ENCODE data around the gene CCRL2.
A peak's percentile ranks its signal among the peaks of the same experiment; 100 is the strongest.
"Not testable (repeated sequence)": the region's sequence is repeated elsewhere in the genome, so short reads cannot be mapped to it uniquely, and the experiment has no call there.

The CCRL2 gene

DNA sequence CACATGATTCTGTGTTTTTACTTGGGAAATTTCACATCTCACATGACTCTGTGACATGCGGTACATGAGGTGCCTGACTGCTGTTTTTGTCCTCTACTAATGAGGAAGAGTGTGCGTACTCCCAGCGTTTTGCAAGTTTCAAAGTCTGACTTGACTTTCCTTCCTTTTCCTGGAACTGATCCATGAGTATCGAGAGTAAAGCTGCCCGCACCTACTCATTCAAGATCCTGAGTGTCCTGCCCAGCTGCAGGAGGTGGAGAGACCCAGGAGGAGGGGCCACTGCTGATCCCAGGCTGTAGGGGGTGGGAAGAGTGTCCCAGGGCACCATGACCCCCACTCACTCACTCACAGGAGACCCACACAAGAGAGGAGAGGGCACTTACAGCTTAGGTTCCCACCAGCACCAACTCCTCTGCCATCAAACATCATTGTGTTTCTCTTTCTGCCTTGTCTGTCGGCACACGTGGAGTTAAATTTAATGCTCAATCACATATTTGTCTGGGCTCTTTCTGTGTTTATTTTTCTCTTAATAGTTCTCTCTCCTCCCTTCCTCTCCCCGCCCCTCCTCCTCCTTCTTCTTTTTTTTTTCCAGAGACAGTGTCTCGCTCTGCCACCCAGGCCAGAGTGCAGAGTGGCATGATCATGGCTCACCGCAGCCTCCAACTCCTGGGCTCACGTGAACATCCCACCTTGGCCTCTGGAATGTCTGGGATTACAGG, 1.6 kb upstream of the CCRL2 start:
- DNase-seq = no peak

DNA sequence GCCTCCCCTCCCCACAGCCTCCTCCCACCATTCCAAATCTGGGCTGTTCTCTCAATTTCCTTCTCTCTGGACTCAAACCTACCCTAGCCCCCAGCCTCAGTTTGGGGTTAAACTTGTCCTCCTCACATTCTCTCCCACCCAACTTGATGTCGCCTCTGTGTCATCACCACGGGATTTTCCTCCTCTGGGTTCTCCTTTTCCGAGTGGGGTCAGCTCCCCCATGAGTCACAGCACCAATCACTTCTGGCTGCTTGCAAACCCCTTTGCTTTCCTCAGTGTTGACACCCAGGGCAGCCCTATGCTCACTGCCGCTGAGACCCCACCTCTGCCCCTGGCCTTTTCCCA, 644 bp upstream of the CCRL2 start:
- DNase-seq = no peak

DNA sequence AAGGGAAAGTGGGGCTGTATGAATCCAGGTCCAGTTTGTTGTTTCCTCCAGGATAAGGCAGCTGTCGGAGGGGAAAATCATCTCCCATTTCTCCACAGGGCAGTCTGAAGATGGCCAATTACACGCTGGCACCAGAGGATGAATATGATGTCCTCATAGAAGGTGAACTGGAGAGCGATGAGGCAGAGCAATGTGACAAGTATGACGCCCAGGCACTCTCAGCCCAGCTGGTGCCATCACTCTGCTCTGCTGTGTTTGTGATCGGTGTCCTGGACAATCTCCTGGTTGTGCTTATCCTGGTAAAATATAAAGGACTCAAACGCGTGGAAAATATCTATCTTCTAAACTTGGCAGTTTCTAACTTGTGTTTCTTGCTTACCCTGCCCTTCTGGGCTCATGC, 911 bp downstream of the CCRL2 start:
- no peak for DNase-seq

DNA sequence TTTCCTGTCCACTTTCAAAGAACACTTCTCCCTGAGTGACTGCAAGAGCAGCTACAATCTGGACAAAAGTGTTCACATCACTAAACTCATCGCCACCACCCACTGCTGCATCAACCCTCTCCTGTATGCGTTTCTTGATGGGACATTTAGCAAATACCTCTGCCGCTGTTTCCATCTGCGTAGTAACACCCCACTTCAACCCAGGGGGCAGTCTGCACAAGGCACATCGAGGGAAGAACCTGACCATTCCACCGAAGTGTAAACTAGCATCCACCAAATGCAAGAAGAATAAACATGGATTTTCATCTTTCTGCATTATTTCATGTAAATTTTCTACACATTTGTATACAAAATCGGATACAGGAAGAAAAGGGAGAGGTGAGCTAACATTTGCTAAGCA, 1.8 kb downstream of the CCRL2 start:
- no peak for DNase-seq

DNA sequence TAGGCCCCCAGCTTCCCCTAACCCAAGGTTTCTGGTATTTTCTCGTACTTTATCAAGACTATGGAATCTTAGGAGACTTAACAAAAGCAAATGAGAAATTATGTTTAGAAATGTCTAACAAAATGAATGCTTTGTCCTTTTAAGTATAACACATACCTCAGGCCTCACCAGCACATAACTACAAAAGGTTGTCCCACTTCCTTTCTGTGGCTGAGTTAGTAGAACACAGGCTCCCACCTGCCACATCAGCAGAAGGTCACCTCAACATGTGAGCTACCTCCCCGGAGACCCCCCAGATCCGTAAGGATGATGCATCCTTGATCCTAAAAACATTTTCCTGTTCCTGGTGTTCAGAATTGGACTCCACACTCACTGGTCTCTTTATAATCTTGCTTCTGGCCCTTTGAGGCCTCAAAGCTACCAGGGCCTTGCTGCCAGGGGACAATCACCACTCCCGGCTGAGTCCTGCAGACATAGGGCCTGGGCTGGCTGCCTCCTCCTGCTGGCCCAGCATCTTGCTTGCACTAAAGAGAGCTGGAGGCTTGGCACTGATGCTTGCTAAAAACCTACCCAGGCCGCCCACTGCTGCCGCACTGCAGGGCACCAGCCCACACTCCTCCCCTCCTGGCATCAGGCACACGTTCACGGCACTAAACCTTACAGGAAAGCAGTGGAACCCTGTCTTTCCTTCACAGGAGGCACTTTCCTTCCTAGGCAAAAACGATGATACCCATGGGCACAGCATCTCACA, 2.9 kb downstream of the CCRL2 start:
- no peak for DNase-seq

DNA sequence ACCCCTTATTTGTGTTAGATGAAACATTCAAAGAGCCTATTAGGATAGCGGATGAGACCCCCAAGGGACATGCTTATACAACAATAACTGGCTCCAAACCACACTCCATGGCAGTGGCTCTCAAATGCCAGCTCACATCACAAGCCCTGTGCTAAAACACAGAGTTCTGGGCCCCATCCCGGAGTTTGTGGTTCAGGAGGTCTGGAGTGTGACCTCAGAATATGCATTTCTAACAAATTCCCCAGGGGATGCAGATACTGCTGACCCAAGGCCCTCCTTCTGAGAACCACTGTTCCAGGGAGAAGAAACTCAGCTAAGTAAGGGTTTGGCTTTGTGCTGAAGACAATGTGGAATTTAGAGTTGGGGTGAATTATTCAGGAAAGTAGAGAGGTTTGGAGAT, 3.6 kb downstream of the CCRL2 start:
- no peak for DNase-seq

DNA sequence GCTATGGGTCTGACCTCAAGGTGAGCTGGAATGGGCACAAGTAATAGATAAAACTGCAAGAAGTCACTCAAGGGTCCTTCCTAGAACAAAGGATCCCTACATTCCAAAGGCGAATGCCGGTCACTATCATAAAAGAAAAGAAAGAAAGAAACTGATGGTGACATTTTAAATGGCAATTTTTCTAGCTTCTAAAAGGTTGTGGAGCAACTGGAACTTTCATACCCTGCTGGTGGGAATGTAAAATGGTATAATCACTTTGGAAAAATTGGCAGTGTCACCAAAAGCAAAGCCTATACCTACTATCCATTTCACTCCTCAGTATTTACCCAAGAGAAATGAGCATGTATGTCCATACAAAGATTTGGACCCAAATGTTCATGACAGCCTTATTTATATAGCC, 4.2 kb downstream of the CCRL2 start:
- DNase-seq = no peak

DNA sequence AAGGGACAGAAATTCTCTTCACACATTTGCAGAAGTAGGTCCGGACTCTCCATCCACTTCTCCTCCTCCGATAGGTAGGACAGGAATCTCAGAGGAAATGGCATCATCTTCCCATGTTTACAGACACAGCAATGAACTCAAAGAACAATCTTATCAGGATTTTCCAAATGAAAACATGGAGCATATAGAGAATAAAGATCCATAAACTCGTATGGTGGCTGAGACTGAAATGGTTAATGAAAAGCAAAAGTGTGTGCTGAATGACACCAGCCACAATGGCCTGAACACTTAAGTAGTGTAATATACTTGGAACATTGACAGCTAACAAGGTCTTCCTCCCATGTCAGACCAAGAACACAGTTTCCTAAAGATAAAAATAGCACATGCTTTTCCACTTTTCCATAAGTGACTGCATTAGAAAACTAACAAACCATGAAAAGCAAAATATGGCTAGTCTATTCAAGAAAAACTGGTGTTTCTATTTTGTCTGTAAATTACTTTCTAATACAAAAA, 5.8 kb downstream of the CCRL2 start:
- no peak for DNase-seq

DNA sequence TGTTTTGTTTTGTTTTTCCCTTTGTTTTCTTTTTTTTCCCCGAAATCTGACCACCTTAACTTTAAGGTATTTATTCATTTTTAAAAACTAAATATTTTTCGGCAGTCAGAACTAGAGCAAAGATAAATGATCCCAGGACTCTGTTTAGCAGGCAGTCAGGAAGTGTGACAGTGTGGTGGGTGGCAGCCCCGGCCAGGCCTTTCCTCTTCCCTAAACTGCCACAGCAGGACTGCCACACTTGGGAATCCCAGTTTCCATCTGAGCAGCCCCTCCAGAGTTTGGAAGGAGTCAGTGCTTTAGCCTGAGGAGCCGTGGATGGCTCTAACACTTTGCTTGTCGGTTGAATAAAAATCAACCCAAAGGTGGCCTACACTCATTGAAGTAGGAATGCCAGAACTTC, 6.9 kb downstream of the CCRL2 start:
- DNase-seq = no peak

DNA sequence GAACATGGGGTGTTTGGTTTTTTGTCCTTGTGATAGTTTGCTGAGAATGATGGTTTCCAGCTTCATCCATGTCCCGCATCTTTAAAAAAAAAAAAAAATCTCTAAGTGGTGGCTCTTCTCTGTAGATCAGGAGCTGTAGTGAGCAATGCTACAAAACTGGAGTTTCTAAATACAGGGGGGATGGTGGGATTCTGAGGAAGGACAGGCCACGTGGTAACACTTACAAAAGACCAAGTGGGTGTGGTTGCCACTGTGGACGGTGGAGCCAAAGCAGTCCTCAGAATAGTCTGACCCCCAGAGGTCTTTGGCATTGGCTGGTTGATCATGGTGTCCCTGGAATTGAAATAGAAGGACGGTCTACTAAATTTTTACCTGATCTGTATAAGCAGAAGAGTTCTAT, 7.7 kb downstream of the CCRL2 start:
- DNase-seq = no peak

DNA sequence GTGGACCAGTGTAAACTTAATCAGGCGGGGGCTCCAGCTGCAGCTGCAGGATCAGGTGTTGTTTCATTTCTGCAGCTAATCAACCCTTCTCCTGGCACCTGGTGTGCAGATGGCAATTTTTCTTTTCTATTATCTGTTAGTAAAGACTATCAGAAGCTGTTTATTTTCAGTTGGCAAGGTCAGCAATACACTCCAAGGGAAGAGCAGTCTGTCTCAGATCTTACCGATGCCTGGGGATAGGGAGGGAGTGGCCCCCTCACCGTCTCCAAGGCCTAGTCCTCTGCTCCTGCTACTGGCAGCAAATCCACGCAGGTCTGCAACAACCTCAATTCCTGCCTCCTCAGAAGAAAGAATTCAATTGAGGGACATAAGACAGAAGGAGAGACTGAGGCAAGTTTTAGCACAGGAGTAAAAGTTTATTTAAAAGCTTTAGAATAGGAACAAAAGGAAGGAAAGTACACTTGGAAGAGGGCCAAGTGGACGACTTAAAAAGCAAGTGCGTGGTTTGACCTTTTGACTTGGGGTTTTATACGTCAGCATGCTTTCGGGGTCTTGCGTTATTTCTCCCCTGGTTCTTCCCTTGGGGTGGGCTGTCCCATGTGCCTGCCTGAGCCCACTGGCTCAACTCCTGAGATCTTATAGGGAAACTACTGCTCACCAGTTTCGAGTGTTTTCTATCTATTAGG, 9.2 kb downstream of the CCRL2 start:
- DNase-seq = peak; percentile 91

DNA sequence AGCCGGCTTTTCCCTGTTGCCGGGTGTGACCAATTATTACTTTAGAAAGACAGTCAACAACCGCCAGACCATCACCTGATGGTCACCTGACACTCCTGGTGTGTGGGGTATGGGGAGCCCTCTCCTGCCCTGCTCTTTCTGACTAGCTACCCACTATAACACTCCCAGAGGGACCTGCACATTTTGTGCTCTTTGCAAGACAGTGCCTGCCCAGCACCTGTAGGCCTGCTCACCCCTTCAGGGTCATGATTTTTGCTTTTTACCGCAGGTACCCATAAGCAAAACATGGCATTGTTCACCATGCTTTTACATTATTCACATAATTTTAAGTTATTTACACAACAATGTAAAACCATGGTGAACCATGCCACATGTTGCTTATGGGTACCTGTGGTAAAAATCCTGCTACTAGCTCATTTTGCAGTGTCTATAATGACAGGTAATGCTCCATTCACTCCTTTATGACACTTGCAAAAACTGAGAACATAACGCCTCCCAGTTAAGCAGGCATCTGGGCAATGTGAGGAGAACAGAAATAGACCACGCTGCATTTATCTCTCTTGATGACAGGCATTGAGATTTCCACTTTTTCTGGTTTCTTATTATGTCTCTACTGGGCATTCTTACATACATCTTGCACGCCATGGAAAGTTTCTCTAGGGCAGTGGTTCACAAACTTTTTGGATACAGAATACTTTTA, 9.9 kb downstream of the CCRL2 start:
- peak; percentile 48 for DNase-seq

DNA sequence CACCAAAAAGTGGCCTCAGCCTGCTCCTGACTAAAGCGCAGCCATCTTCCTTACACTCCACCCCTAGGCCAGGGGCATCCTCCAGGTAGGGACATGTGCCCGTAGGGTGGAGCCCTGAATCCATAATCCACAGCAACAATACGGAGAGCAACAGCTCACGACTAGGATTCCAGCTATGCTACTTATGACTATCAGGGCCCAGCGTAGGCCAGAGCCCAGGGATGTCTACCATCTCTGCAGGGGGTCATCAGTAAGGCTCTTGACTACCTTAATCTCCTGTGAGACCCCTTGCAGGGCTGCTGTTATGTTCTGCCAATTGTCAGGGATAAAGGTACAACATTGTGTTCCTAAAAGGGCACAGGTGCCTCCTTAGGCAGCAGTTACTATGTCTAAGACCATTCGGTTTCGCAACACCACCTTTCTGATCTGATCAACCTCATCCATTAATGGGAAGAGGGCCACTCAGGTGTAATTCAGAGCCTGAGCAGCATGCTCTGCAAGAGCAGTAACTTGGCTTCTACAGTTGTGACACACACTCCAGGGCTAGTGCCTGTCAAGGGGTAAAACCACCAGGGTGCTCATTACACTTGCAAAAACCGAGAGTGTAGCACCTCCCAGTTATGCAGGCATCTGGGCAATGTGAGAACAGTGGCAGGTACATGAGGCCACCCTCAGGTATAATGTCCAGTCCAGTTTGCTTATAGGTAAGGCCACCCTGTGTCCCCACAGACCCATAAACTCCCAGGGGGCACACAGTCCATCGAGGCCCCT, 11.0 kb downstream of the CCRL2 start:
- DNase-seq = no peak

DNA sequence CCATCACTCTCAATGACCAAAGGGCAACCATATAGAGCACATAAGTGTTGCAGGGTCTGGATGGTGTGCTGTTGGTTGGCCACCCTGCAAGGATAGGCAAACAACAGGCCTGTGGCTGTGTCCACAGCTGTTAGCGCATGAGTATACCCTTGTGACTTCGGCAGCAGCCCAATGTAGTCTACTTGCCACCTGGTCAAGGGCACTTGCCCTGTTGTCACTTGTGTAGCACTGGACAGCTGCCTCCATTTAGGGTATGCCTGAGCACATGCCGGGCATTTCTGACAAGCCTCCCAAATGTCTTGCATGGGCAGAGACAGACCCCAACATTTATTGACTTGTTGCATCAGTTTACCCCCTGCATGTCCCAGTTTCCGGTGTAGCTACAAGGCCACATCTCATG, 12.8 kb downstream of the CCRL2 start:
- DNase-seq = no peak

DNA sequence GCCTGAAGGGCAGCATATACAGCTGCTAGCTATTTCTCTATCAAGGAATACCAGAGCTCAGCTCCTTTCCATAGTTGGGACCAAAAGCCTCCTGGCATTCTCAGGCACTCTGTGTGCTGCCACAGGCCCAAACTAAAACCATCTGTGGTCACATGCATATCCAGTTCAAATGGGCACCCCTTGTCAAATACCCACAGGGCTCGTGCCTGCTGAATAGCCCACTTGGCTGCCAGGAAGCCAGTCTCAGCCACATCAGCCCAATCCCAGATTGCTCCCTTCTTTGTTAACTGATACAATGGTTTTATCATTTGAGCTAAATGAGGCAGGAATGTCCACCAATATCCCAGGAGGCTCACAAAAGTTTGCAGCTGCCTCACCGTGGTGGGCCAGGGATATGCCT, 13.9 kb downstream of the CCRL2 start:
- DNase-seq = no peak

DNA sequence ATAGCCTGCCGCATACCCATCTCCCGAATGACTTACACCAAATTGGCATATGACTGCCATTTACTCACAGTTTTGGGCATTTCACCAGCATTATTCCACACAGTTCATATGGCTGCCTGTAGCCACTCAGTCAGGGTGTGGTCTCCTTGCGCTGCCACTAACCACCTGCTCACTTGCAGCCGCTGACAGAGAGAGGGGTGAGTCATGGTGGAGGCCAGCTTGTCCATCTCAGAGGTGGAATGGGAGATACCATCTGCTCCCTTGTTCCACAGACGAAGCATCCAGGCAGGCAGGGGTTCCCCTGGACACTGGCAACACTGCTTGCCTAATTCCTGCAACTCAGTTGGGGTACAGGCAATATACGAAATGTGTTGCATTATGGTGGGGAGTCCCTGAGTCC, 15.6 kb downstream of the CCRL2 start:
- DNase-seq = peak; percentile 78

DNA sequence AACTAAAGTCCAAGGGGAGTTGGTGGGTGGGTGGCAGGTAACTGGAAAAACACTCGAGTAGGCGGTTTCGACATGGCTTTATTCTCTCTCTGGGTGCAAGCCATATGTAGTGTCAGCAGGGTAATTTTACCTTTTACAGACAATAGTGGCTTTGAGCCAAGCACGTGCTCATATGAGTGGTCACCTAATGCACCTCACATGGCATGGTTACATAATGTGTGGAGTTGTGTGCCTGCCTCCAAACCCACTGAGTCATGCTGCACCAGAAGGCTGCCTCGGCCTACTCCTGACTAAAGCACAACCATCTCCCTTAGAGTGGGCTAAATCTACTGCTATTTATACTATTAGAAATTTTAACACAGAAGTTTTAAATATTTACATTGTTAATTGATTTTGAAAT, 16.5 kb downstream of the CCRL2 start:
- no peak for DNase-seq

DNA sequence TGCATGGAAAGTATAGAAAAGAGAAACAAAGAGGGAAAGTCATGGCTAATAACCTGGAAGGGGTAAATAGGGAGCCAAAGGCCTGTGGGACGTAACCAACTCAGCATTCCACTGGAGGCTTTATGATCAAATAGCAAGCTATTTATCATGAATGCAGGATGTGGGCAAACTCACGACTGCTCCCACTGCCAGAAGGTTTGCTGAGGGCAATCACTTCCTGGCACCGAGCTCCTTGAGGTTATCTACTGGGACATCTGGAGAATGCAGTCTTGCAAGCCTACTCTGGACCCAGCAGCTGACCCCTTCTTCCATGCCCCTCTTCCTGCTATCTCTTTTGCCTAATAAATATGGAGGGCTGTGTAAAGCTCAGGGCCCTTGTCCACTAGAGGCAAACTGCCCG, 19.4 kb downstream of the CCRL2 start:
- DNase-seq = not testable (repeated sequence)

DNA sequence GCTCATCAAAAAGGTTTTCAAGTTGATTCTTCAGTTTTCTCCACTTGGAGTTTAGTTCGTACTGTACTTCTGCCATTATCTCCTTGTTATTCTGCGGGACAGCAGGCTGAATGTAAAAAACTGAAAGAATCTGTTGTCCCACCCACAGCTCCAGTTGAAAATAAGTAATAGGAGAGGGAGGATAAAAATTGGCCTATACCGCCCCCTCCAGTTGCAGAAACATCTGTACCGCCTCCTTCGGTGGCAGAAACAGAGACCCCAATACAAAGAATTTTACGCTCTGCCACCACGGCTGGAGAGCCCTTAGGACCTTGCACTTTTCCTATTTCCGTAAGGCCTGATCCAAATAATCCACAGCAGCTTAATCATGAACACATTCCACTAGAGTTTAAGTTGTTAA, 20.3 kb downstream of the CCRL2 start:
- not testable (repeated sequence) for DNase-seq

DNA sequence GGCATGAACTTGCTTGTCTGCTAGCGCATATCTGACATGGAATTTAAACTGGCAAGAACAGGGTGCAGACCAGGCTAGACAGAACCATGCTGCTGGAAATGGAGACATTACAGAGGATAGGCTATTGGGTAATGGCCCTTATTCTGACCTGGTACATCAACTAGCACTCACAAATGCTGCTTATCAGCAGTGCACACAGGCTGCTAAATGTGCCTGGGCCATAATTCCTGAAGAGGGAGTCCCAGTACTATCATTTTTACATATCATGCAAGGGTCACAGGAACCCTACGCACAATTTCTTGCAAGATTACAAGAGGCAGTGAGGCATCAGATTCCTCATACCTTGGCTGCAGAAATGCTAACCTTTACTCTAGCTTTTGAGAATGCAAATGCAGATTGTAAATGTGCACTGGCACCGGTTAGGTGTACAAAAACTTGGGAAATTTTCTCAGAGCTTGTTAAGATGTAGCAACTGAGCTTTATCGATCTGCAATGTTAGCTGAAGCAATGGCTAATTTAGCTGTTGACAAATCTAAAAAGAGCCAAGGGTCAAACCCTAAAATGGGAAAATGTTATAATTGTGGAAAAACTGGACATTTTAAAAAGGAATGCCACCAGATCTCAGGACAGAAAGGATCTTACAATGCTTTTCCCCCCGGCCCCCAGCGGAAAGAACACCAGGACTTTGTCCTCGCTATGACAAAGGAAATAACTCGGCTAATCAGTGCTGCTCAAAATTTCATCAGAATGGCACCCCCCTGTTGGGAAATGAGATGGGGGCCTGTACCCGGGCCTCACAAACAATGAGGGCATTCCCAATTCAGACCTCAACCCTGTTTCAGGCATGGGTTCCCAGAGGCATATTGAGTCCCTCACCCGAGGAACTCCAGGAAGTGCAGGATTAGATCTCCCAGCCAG, 21.1 kb downstream of the CCRL2 start:
- DNase-seq = no peak

DNA sequence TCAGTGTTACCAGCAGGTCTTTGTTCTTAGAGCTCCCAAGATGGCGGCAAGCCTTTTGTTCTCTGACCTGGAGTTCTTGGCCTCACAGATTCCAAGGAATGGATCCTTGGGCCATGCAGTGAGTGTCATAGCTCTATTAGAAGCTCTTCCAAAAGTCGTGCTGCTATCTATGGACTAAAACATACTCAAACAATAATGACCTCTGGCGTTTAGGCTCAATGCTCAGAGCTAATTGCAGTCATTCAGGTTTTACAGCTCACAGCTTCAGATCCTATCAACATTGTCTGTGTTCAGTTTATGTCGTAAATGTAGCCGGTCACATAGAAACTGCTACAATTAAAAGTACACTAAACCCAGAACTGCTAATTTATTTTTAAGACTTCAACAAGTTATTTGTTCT, 22.2 kb downstream of the CCRL2 start:
- DNase-seq = no peak

DNA sequence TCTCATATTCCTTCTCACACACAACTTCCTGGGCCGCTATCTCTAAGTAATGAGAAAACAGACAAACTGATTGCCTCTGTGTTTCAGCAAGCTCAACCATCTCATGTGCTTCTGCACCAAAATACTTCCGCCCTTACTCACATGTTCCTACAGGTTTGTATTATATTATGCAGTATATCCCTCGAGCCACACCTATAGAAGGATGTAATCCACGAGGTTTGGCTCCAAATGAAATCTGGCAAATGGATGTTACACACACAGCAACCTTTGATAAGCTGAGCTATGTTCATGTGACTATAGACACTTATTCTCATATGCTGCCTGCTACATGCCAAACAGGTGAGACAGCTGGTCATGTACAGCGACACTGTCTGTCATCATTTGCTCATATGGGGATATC, 22.6 kb downstream of the CCRL2 start:
- DNase-seq = no peak

Measured in NCI-H146 (cell line).